Calu3 (cell line): ENCODE measurements around the gene SPIRE1. TPM values are rescaled to one million over a fixed set of nuclear protein-coding genes. Genes with fewer than 3 reads are reported as not detected.
A peak's percentile ranks its signal among the peaks of the same experiment; 100 is the strongest.
"Not testable (repeated sequence)": the region's sequence is repeated elsewhere in the genome, so short reads cannot be mapped to it uniquely, and the experiment has no call there.

Experiments used
- BruUV-seq: library from RNA; stranded (reverse); fragments of 400-500 nt; replicated peaks from 2 replicates; lab custom pipeline; 2021; lab: Mats Ljungman, UMichigan
- CTCF ChIA-PET: fragments of 300-600 bp; sonication (Branson Sonifier 250); formaldehyde crosslinking; loops from one replicate; lab custom pipeline; 2022; ENCODE audit warnings: antibody characterized with exemption; lab: Charles Lee
- DNase-seq: peaks from one replicate; pipeline ENCODE4 v3.0.0; 2022
- H3K27ac Mint-ChIP-seq: one replicate; pipeline ENCODE4 v1.8.0; 2022; ENCODE audit warnings: mixed read lengths; ENCODE audit not compliant: unreplicated experiment
- H3K27me3 Mint-ChIP-seq: one replicate; pipeline ENCODE4 v1.8.0; 2022; ENCODE audit warnings: mixed read lengths; ENCODE audit not compliant: unreplicated experiment
- H3K36me3 Mint-ChIP-seq: one replicate; pipeline ENCODE4 v1.8.0; 2022; ENCODE audit warnings: mild to moderate bottlenecking, moderate library complexity, mixed read lengths; ENCODE audit not compliant: insufficient read depth, unreplicated experiment
- H3K4me1 Mint-ChIP-seq: one replicate; pipeline ENCODE4 v1.8.0; 2022; ENCODE audit warnings: mild to moderate bottlenecking, low read depth, mixed read lengths; ENCODE audit not compliant: unreplicated experiment
- H3K4me3 Mint-ChIP-seq: one replicate; pipeline ENCODE4 v1.8.0; 2022; ENCODE audit warnings: mild to moderate bottlenecking, low read depth, moderate library complexity, mixed read lengths; ENCODE audit not compliant: unreplicated experiment
- H3K9me3 Mint-ChIP-seq: one replicate; pipeline ENCODE4 v1.8.0; 2022; ENCODE audit warnings: low read depth, mixed read lengths; ENCODE audit not compliant: unreplicated experiment
- intact Hi-C: fragments of 100-400 bp; cut with micrococcal nuclease; formaldehyde crosslinking; loops from one replicate; pipeline ENCODE4 v1.10.0; 2022; ENCODE audit not compliant: unreplicated experiment
- total RNA-seq: library from RNA; stranded (reverse); gene quantifications from 2 replicates; pipeline ENCODE4 v1.2.3, GENCODE V29; 2022
- TF ChIP-seq, protein P1 (sequence below): fragments of 200-600 bp; IDR thresholded peaks from one replicate; pipeline ENCODE4 v1.8.0; 2022; ENCODE audit warnings: antibody characterized with exemption; ENCODE audit not compliant: unreplicated experiment

Gene SPIRE1
- total RNA-seq, 1 experiment from 2014 or later, result 98.6 TPM

GRCh38 chr18:12571630-12572029, 86.3 kb downstream of the SPIRE1 start:
- TF ChIP-seq, protein P1, sequence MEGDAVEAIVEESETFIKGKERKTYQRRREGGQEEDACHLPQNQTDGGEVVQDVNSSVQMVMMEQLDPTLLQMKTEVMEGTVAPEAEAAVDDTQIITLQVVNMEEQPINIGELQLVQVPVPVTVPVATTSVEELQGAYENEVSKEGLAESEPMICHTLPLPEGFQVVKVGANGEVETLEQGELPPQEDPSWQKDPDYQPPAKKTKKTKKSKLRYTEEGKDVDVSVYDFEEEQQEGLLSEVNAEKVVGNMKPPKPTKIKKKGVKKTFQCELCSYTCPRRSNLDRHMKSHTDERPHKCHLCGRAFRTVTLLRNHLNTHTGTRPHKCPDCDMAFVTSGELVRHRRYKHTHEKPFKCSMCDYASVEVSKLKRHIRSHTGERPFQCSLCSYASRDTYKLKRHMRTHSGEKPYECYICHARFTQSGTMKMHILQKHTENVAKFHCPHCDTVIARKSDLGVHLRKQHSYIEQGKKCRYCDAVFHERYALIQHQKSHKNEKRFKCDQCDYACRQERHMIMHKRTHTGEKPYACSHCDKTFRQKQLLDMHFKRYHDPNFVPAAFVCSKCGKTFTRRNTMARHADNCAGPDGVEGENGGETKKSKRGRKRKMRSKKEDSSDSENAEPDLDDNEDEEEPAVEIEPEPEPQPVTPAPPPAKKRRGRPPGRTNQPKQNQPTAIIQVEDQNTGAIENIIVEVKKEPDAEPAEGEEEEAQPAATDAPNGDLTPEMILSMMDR, result no peak
- Mint-ChIP-seq H3K27me3 (no peaks in the 10 kb centered on the region), H3K9me3 (no peaks in the 10 kb centered on the region), H3K27ac (peak overlapping the region; percentile 11), H3K4me3 (no peak overlapping the region), H3K4me1 (peaks cover 55% of the 10 kb centered on the region), H3K36me3 (no peaks in the 10 kb centered on the region)
- intact Hi-C loops, result no loop called here
- CTCF ChIA-PET, result no interaction called here
- BruUV-seq, result no TSS peak
- DNase-seq, result no peak

DNA sequence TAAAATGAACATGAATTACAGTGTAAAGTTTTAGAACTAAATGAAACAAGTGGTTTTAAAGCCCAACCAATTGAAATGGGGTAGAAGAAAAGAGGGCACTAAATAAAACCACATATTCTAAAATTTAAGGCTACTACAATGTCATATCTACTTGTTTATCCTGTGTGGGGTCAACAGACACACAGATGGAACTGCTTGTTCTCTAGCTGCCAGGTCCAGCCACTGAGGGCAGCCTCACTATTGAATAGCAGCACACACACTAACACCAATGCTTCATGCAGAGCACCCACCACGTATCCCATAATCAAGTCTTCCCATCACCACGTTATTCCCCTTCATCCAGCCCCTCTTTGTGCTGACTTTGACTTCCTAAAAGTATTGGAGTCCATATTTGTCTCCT, 88.1 kb downstream of the SPIRE1 start:
- no peak for DNase-seq
- no TSS peak for BruUV-seq
- H3K9me3 Mint-ChIP-seq, result no peaks in the 10 kb centered on the region
- no peaks in the 10 kb centered on the region for H3K27me3 Mint-ChIP-seq
- TF ChIP-seq, protein P1, result no peak
- H3K36me3 Mint-ChIP-seq, result no peaks in the 10 kb centered on the region
- no peak overlapping the region for H3K4me3 Mint-ChIP-seq
- peaks cover 50% of the 10 kb centered on the region for H3K4me1 Mint-ChIP-seq
- CTCF ChIA-PET, result no interaction called here
- no peak overlapping the region for H3K27ac Mint-ChIP-seq
- intact Hi-C loops, result no loop called here

DNA sequence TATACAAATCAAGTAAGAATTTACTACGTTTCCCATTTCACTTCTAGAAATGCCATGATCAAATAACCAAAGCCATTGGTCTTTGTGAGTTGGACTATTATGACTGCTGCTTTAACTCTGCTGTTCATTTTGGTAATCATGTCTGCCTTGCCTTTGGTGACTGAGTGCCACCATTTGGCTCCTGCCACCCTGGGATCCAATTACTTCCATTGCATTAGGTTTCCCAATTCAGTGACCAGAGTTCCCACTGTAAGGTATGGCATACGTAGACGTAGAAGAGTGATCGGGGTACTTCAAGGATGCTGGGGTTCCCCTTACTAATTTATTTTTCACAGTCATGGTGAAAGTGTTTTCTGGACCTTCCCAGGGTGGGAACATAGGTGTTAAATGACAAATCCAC, 90.1 kb downstream of the SPIRE1 start:
- no TSS peak for BruUV-seq
- no peak for DNase-seq
- no peaks in the 10 kb centered on the region for H3K9me3 Mint-ChIP-seq
- H3K36me3 Mint-ChIP-seq, result no peaks in the 10 kb centered on the region
- no peak overlapping the region for H3K27ac Mint-ChIP-seq
- CTCF ChIA-PET, result no interaction called here
- peaks cover 39% of the 10 kb centered on the region for H3K4me1 Mint-ChIP-seq
- H3K27me3 Mint-ChIP-seq, result no peaks in the 10 kb centered on the region
- TF ChIP-seq, protein P1, result no peak
- H3K4me3 Mint-ChIP-seq, result no peak overlapping the region
- intact Hi-C loops, result no loop called here

DNA sequence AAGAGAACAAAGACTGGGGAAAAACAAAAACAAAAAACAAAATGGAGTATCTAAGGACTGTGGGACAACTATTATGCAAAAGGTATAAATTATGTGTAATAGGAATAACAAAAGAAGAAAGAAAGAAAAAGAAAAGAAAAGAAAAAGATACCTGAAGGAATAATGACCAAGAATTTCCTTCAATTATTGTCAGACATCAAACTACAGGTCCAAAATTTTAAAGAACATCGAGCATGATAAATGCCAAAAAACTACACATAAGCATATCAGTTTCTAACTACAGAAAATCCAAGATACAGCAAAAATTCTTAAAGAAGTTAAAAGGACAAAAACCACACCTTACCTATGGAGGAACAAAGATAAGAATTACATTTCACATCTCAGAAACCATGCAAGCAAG, 93.0 kb downstream of the SPIRE1 start:
- TF ChIP-seq, protein P1, result no peak
- no peak overlapping the region for H3K27ac Mint-ChIP-seq
- CTCF ChIA-PET, result no interaction called here
- peaks cover 24% of the 10 kb centered on the region for H3K4me1 Mint-ChIP-seq
- intact Hi-C loops, result no loop called here
- no peak for DNase-seq
- H3K4me3 Mint-ChIP-seq, result no peak overlapping the region
- BruUV-seq, result no TSS peak
- no peaks in the 10 kb centered on the region for H3K27me3 Mint-ChIP-seq
- H3K9me3 Mint-ChIP-seq, result no peaks in the 10 kb centered on the region
- no peaks in the 10 kb centered on the region for H3K36me3 Mint-ChIP-seq

- TF ChIP-seq, protein P1, result no peak
- Mint-ChIP-seq H3K27me3 (no peaks in the 10 kb centered on the region), H3K9me3 (no peaks in the 10 kb centered on the region), H3K27ac (no peak overlapping the region), H3K4me3 (no peak overlapping the region), H3K4me1 (peaks cover 19% of the 10 kb centered on the region), H3K36me3 (no peaks in the 10 kb centered on the region)
- no TSS peak for BruUV-seq
- CTCF ChIA-PET, result no interaction called here
- no peak for DNase-seq
- intact Hi-C loops, result no loop called here
Observed at GRCh38 chr18:12564378-12564777, 93.5 kb downstream of the SPIRE1 start.

DNA sequence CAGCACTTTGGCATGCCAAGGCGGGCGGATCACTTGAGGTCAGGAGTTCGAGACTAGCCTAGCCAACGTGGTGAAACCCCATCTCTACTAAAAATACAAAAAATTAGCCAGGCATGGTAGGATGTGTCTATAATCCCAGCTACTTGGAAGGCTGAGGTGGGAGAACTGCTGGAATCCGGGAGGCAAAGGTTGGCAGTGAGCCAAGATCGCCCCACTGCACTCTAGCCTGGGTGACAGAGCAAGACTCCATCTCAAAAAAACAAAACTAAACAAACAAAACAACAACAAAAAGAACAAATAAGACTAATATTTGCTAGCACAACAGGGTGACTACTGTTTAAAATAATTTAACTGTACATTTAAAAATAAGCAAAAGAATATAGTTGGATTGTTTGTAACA, 97.3 kb downstream of the SPIRE1 start:
- H3K4me1 Mint-ChIP-seq, H3K4me3 Mint-ChIP-seq, DNase-seq, BruUV-seq, CTCF ChIA-PET, intact Hi-C loops, H3K27ac Mint-ChIP-seq, H3K9me3 Mint-ChIP-seq, H3K27me3 Mint-ChIP-seq: not testable (repeated sequence)
- H3K36me3 Mint-ChIP-seq, result peaks cover 12% of the 10 kb centered on the region
